BJ (cell line): ENCODE data around the gene HTR5A. TPM values are rescaled to one million over a fixed set of nuclear protein-coding genes. Genes with fewer than 3 reads are reported as not detected.

ENCODE experiments used
- CTCF ChIA-PET: fragments of 350-600 bp; formaldehyde crosslinking; extraction: SDS; loops from one replicate; lab custom pipeline; 2021; ENCODE audit warnings: antibody characterized with exemption, inconsistent platforms; lab: Yijun Ruan, JAX
- POLR2A ChIA-PET: fragments of 300-600 bp; sonication (Branson Sonifier 250); formaldehyde crosslinking; extraction: SDS; loops from one replicate; lab custom pipeline; 2021; ENCODE audit warnings: antibody characterized with exemption; lab: Charles Lee
- DNase-seq: peaks from one replicate; pipeline ENCODE4 v3.0.0-alpha.2; 2011; ENCODE audit warnings: low read depth
- H3K27me3 ChIP-seq: 2 replicates; pipeline ENCODE4 v1.6.0; 2011; ENCODE audit warnings: low read length; ENCODE audit not compliant: control insufficient read depth, insufficient read depth
- H3K36me3 ChIP-seq: 2 replicates; pipeline ENCODE4 v1.5.1; 2011; ENCODE audit warnings: low read length; ENCODE audit not compliant: control insufficient read depth, insufficient read depth
- H3K4me3 ChIP-seq: 2 replicates; pipeline ENCODE4 v1.5.1; 2011; ENCODE audit warnings: low read depth, mild to moderate bottlenecking, control low read depth, low read length
- CTCF ChIP-seq: IDR thresholded peaks from 2 replicates; pipeline ENCODE4 v1.5.1; 2011; ENCODE audit warnings: low read depth, mild to moderate bottlenecking, control low read depth, inconsistent platforms, low read length, moderate library complexity; ENCODE audit not compliant: insufficient read depth
- polyA plus RNA-seq: library from polyadenylated mRNA; depleted of rRNA; stranded (reverse); fragments of >200 nt; gene quantifications from 2 replicates; pipeline ENCODE4 v1.2.3, GENCODE V29; 2011

The HTR5A gene
- polyA plus RNA-seq, 1 experiment: not detected

- Histone ChIP-seq H3K4me3 (no peak overlapping the region), H3K36me3 (no peaks in the 10 kb centered on the region), H3K27me3 (no peaks in the 10 kb centered on the region)
- ChIA-PET POLR2A (no interaction called here), CTCF (no interaction called here)
- DNase-seq: no peak
- TF ChIP-seq CTCF: no peak
Measured at GRCh38 chr7:155084021-155084420, 13.9 kb downstream of the HTR5A start.

GRCh38 chr7:155084969-155085368, 14.8 kb downstream of the HTR5A start:
- TF ChIP-seq CTCF: no peak
- POLR2A ChIA-PET: no interaction called here
- CTCF ChIA-PET: no interaction called here

GRCh38 chr7:155090684-155091083, 20.6 kb downstream of the HTR5A start:
- TF ChIP-seq CTCF: no peak
- no peaks in the 10 kb centered on the region for H3K27me3 ChIP-seq
- ChIA-PET CTCF (interaction anchor here (1.2 kb wide), 1 partner anchor 12 kb away, joined by 3 read pairs; no protein-coding TSS in a partner anchor), POLR2A (no interaction called here)
- no peaks in the 10 kb centered on the region for H3K36me3 ChIP-seq
- no peak for DNase-seq
- no peak overlapping the region for H3K4me3 ChIP-seq

More at GRCh38 chr7:155084969-155085368, 14.8 kb downstream of the HTR5A start:
- no peaks in the 10 kb centered on the region for H3K27me3 ChIP-seq
- H3K4me3 ChIP-seq: no peak overlapping the region
- no peak for DNase-seq
- no peaks in the 10 kb centered on the region for H3K36me3 ChIP-seq

GRCh38 chr7:155093596-155093995, 23.5 kb downstream of the HTR5A start:
- ChIA-PET POLR2A (no interaction called here), CTCF (no interaction called here)
- Histone ChIP-seq H3K27me3 (no peaks in the 10 kb centered on the region), H3K4me3 (no peak overlapping the region), H3K36me3 (no peaks in the 10 kb centered on the region)
- no peak for DNase-seq
- no peak for TF ChIP-seq CTCF

- DNase-seq: no peak
- H3K36me3 ChIP-seq: no peaks in the 10 kb centered on the region
- TF ChIP-seq CTCF: no peak
- ChIA-PET CTCF (no interaction called here), POLR2A (no interaction called here)
- no peak overlapping the region for H3K4me3 ChIP-seq
- H3K27me3 ChIP-seq: no peaks in the 10 kb centered on the region
Measured at GRCh38 chr7:155094636-155095135, 24.6 kb downstream of the HTR5A start.
